OCI-LY1 (cell line): Measurements from ENCODE around the gene TTLL11.

Experiments
- EZH2 ChIP-seq: fragments of 200-600 bp; sonication (generic), shearing (Covaris generic); IDR thresholded peaks from 2 replicates; pipeline ENCODE4 v1.8.0; 2017; ENCODE audit warnings: borderline replicate concordance, mixed run types, mild to moderate bottlenecking, antibody characterized with exemption, low read length, moderate library complexity, mixed read lengths
- TF ChIP-seq, protein P1 (sequence below): fragments of 200-600 bp; sonication (generic), shearing (Covaris generic); IDR thresholded peaks from 2 replicates; pipeline ENCODE4 v1.5.1; 2017; ENCODE audit warnings: mild to moderate bottlenecking, antibody characterized with exemption, low read length, moderate library complexity, mixed read lengths

DNA sequence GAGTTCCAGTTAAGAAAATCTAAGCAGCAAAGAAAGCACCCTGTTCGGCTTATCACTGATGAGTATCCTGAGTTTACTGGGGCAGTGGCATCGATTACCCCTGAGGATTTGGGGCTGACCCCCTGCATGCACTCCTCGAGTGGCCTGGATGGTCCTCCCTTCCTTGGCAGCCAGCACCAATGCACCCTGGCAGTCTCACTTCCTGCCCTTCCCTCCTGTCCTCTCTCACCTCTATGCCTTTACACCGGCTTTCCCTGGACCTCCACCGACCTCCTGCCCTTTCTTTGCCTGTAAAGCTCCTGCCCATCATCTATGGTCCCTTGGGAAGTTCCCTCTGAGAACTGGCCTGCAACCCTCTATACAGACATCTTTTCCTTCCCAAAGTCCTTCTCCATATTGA is 97.1 kb downstream of the TTLL11 start:
- TF ChIP-seq, protein P1, sequence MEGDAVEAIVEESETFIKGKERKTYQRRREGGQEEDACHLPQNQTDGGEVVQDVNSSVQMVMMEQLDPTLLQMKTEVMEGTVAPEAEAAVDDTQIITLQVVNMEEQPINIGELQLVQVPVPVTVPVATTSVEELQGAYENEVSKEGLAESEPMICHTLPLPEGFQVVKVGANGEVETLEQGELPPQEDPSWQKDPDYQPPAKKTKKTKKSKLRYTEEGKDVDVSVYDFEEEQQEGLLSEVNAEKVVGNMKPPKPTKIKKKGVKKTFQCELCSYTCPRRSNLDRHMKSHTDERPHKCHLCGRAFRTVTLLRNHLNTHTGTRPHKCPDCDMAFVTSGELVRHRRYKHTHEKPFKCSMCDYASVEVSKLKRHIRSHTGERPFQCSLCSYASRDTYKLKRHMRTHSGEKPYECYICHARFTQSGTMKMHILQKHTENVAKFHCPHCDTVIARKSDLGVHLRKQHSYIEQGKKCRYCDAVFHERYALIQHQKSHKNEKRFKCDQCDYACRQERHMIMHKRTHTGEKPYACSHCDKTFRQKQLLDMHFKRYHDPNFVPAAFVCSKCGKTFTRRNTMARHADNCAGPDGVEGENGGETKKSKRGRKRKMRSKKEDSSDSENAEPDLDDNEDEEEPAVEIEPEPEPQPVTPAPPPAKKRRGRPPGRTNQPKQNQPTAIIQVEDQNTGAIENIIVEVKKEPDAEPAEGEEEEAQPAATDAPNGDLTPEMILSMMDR = no peak
- TF ChIP-seq EZH2 = no peak
